GM21528 (cell line): ENCODE data around the gene PTPRN2.

Experiments
- ATAC-seq: cut with Tn5 transposase; IDR thresholded peaks from one replicate; pipeline ENCODE4 v1.9.1; 2021; ENCODE audit warnings: mild to moderate bottlenecking, moderate library complexity; ENCODE audit not compliant: unreplicated experiment, low FRiP score

Gene PTPRN2

DNA sequence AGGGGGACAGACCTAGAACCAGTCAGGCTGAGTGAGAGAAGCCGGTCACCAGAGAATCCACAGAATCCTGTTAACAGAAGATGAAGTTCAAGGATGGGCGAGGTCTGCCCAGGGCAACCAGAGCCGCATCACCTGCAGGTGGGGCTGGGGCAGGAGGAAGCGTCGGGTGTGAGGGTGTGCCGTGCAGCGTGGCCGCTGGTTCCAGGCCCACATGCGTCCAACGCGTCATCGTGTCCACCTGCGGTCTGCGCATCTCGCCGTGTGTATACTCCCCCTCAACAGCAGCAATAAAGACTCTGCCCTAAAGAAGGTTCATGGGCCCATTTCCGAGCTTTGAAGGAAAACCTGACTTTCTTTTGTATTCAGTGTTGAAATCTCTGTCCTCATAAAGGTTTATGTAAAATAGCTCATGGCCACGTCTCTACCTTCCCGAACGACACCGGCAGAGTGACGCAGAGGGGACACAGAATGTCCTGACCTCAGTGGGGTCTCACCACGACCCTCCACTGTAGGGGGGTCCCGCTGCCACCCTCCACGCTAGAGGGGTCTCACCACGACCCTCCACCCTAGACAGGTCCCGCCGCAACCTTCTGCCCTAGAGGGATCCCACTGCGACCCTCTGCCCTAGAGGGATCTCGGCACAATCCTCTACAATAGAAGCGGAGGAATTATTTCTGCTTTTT is 446.9 kb downstream of the PTPRN2 start:
- ATAC-seq: no peak

DNA sequence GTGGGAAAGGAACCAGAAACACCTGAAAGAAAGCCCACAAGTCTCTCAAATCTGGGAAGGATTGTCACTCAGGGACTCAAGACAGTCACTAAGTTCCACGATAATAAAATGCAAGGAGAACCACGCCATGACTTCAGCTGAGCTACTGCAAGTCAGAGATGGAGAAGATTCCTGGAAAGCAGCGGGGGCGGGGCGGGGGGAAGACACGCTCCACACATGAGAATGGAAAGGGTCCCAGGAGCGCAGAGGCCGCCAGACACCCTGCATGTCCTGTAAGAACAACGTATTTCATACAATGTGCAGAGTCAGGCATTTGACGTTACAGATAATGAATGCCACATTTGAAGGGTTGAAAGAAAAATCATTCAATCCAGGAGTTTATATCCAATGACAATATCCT is 448.1 kb downstream of the PTPRN2 start:
- ATAC-seq: no peak

DNA sequence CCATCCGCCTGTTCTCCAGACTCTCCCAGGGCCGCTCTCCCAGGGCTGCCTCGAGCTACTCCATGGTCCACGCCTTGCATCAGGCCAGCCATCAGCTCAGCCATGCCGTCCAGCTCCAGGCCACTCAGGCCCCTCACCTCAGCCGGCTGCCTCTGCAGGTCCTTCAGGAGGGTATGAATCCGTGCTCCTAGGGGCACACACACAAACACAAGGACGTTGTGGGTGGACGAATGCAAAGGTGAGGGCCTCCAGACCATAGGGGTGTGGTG is 449.4 kb downstream of the PTPRN2 start:
- no peak for ATAC-seq

DNA sequence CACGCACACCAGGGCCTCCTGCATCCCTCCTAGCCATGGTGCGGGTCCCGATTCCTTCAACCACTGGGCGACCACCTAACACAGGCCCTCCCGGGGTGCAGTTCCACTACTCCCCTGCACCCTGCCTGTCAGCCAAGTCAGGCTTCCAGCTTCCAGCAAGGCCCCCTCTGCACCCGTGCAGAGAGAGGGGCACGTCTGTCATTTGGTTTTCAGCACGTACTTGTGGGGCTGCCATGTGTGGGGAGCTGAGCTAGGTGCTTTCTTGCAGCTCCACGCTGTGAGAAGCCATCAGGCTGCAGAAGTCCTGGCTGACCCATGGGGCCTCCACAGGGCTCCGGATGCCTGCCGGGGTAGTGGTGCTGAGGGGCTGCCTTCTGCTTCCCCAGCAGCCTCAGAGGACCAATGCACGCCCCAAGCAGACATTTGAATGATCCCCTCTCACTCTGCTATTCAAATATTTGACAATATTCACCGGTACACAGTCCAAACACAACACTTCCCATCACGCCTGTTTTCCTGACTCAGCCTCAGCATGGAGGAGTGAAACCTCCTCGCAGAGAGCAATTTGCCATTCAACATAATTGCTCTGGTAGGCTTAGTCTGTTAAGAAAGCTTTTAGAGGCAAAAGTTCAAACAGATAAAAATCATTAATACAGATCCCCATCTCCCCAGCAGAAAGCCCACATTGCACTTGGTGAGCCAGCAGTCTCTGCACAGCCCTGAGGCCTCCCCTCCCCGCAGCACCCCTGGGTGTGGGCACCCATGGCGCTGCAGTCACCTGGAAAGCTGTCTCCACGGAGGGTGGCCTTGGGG is 449.9 kb downstream of the PTPRN2 start:
- ATAC-seq: no peak

DNA sequence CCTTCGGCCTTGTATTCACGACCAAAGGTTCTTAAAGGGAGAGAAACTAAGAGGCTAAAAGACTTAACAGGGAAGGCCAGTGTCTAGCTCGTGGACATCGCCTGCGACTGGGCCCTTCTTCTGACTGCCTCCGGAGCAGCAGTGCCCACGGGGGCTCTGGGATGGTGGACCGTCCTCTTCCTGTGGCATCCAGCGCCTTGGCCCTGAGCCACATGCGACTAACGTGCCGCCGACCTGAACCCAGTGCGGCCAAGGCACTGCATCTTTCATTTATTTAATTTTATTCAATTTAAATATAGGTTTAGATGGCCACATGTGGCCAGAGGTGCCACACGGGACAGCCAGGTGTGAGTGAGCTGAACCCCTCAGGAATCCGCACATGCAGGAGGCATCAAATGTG is 451.7 kb downstream of the PTPRN2 start:
- no peak for ATAC-seq

DNA sequence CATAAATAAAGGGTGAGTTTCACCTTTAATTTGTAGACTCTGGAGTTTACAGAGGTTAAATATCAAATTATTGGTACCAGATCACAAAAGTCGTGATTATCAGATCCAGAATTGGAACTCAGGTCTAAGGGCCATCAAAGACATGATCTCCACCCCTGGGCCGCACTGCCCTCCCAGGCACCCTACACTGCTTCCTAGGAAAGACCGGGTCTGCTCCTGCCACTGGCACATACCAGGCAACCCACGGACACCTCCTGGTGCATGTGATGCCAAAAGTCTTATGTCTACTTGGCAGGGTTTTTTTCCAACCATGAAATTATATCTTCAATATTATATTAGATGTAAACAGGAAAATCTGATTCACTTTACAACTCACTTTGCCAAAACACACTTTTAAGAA is 452.8 kb downstream of the PTPRN2 start:
- no peak for ATAC-seq

DNA sequence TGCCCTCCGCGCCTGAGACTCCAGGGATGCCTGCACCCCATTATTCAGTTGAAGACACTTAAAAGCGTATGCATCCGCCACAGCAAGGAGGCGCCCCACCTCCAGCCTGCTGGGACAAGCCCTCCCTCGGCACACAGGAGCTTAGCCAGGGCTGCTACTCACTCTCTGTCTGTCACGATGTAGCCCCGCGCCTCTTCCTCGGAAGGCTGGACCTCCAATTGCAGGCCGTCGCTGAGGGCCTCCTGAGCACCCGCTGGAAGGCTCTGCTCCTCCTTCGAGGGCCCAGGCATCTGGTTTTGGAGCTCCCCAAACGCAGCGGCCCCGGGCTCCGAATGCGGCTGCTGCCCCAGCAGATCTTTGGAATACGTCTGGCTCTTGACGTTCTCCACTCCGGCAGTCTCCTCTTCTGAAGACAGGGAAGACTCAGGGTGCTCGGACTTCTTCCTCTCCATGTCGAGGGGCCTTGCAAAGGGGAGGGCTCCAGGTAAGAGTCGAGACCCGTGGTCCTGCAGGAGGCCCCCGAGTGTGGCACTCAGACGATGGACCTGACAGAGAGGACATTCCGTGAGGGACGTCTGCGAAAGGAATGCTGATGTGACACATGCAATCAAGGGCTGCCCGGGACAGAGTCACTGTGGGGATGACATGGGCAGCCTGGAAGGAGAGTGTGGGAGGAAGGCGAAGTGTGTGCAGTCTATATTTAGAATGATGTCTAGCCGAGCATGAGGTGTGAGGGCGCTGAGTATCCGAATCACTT is 453.9 kb downstream of the PTPRN2 start:
- no peak for ATAC-seq

DNA sequence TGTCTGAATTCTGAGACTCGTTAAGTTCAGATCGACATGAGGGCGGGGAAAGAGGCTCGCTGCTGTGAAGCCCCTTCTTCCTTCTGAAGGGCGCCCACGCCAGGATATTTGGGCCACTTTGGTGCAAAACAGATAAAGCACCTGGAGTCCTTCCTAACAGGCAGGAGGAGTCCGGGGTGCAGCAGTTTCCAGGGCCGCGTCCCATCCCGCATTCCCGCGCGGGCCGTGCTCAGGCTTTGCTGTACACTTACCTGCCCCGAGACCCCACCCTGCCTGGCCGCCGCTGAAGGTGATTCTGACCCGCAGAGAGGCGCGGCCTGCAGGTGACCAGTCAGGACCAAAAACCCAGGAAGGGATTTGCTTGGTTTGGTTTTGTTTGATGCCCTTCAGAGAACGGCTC is 454.6 kb downstream of the PTPRN2 start:
- no peak for ATAC-seq

DNA sequence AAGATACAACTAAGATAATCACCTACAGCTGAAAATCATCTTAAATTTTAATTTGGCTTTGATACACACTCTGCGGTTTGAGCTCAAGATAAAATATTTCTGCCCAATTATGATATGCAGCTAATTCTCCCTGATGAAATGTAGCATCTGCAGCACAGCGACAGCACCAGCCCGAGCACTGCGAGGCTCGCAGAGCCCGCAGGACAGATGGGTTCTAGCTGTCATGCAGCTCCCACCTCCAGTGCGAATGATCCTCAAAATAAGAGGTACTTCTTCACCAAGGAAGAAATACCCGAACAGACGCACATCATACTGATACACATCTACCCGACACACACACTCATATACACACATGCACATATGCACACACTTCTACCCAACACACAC is 457.6 kb downstream of the PTPRN2 start:
- ATAC-seq: no peak

DNA sequence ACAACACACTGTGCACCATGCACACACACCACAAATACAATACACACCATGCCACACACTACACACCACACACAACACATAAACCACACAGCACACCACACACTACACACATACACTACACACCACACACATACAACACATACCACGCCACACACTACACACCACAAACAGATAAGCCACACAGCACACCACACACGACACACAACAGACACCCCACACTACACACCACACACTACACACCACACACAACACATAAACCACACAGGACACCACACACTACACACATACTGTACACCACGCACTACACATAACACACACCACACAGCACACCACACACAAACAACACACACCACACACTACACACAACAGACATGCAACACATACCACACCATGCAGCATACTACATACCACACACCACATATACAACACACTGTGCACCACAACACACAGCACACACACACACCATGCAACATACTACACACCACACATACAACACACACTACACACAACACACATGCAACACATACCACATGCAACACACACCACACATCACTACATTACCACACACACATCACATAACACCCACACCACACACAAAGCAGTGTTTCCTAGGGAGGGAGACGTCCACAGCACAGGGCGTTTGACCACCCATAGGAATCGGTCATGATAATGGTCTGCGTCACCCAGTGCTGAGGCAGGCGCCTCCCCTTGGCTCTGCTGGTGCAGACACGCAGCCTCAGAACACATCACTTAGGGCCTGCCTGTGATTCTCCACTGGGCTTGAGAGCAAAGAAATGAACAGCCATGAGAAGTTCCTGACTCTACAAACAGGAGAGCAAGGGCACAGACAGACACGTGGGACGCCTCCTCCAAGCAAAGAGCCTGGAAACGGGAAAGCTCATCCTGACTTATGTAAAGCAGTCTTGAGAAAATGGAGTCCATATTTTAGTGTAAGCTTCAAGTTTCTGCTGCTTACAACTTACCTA is 458.3 kb downstream of the PTPRN2 start:
- ATAC-seq: no peak

DNA sequence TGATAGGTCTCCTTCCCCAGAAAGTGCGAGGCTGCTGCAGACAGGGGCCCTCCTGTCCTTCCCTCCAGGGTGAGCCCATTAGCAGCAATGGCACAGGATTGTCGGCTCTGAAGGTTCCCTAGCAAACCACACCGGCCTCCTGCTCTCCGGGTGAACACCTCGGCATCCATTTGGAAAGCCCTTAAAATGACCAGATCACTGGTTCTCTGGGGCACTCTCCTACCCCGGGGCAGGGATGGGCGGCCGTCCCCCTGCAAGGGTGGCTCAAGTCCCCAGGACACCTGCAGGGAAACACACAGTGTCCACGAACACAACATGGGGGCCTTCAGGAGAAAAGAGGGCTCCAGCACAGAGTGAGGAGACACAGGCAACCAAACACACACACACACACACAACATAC is 459.1 kb downstream of the PTPRN2 start:
- ATAC-seq: no peak

DNA sequence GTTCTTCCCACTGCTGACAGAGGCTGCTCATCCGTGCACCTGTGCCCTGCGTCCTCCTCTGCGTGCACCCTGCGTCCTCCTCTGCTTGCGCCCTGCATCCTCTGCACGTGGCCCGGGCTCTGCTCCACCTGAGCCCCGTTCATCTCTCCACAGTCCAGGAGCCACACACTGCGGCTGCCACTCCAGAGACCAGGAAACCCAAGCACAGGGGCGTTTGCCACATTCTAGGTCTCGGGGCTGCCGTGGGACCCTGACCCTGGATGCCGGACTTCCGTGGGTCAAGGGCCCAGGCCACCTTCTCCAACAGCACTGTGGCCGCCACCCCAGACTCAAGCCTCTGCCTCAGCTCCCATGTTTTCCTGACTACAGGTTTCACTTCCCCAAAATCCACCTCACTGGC is 460.4 kb downstream of the PTPRN2 start:
- ATAC-seq: no peak

DNA sequence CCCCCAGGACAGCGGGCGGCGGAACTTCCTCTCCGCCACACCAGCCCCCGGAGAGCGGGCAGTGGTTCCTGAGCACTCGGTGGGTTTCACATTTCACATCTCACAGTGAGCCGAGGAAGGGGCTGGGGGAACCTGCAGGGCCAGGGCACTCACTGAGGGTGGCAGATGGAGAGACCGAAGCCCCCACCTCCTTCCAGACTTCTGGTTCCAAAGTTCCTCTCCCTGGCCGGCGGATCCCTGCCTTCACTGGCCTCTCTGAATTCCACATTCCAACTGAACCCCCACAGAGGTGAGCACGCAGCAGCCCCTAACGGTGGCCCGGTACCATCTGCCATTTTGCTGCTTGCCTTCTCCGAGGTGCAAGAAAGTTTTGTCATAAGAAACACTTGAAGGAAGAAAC is 461.0 kb downstream of the PTPRN2 start:
- no peak for ATAC-seq

DNA sequence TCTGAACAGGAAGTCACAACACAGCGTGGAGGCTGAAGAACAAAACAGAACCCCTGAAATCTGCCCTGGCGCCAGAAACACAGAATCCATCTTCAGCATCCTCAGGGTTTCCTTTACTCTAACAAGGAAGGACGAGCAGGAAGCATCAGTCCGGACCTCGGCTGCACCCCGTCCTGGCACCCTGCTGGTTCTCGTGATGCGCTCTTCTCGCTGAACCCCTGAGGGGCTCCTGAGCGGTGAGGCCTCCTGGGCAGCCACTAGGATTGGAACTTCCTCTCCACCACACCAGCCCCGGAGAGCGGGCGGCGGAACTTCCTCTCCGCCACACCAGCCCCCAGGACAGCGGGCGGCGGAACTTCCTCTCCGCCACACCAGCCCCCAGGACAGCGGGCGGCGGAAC is 461.9 kb downstream of the PTPRN2 start:
- ATAC-seq: no peak

DNA sequence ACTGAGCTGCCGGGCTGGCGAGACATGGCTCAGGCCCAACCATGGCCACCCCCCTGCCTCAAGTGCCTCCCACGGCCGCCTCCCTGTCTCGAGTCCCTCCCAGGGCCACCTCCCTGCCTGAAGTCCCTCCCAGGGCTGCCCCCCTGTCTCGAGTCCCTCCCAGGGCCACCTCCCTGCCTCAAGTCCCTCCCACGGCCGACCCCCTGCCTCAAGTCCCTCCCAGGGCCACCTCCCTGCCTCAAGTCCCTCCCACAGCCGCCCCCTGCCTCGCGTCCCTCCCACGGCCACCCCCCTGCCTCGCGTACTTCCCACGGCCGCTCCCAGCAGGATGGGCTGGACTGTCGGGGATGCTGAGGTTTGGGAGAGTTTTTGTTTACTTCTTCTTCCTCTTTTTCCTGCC is 462.5 kb downstream of the PTPRN2 start:
- no peak for ATAC-seq

DNA sequence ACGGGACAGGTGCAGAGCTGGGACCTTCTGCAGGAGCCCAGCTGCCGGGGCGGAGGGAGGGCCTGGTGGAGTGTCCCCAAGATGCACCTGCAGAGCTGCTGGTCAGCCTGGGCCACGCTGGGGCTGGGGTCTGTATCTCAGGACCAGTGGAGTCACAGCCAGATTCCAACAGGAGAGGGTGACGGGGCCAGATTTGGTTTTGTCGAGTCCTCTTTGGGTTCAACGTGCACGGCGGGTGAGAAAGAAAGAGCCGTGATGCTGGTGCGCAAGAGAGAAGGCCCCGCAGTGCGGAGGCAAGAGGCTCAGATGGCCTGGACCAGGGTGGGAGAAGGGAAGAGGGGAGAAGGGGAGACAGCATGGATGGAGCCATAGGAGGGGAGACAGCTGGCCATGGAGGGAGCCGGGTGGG is 462.9 kb downstream of the PTPRN2 start:
- no peak for ATAC-seq

DNA sequence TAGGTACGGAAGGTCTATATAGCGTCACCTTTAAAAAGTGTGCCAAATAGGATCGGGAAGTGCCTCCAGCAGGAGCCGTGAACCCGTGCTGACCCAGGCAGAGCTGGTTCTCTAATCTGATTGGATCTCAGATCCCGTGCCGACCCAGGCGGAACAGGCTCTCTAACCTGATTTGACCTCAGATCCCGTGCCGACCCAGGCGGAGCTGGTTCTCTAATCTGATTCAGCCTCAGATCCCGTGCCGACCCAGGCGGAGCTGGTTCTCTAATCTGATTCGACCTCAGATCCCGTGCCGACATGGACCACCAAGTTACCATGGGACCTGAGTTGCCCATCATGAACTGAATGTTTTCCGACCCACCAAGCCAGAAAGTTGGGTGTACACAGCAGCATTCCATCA is 463.9 kb downstream of the PTPRN2 start:
- no peak for ATAC-seq

DNA sequence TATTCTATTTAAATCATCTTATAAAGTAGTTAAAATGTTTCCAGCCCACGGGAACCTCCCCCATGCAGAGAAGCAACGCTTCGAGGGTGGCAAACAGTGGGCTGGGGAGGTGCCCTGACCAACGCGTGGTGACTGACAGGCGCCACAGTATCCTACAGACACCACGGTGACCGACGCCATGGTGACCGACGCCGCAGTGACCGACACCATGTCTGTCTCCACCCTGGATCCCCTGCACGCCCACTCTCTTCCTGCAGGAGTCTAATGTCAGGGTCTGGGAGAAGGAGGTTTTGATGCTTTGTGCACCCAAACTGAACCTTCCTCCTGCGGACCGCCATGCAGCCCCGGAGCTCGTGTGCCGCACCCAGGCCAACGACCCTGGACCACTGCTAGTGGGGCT is 464.4 kb downstream of the PTPRN2 start:
- no peak for ATAC-seq

DNA sequence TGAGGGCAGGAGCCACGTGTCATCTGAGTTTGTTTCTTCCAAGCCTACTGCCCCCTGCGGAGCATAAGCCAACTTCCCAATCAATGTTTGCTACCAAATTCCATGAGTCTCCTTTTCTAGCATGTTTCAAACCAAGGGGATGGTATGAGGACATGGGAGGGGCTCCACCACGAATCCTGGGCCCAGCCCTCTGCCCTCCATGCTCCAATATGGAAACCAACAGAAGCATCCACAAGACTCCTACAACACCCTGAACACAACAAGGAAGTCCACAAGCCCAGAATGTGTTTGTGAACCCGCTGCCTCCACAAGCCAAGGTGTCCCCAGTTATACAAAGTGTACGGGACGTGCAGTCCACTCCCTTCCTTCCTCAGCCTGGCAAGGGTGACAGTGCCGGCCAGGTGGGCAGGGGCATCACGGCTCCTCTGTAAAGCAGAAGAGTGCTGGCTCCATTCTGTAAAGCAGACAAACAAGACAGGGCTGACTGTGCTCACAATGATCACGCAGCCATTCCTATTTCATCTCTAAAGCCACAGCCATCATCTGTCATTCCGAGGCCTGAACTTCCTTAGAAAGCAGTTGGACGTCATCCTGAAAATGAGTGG is 466.1 kb downstream of the PTPRN2 start:
- ATAC-seq: no peak

DNA sequence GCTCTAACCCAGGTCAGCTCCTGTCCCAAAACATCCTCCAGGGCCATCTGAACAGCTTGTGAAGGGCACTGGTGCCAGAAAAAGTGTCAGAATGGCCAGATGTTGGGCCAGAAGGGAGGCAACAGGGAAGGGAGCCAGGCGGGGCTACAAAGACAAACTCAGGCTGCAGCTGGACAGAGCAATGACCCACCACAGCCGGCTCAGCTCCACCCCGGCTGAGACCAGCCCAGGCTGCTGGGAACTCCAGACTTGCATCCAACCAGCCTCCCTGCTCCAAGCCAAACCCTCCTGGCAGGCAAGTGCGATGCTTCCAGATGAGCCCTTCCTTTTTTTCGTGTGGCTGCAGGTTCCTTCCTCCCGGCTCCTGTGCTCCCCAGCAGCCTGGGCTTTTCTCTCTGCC is 466.9 kb downstream of the PTPRN2 start:
- ATAC-seq: no peak
